Right lobe of liver (tissue), 4 donors: ENCODE measurements around the gene TGDS.

Experiments used
- CTCF ChIP-seq, 4 donors: fragments of 200-600 bp in 3 of 4; fragments of 450-650 bp in 1 of 4; IDR thresholded peaks; one replicate each; pipeline versions ENCODE4 v1.5.1 to v1.8.0; 2016 to 2022; ENCODE audit warnings: antibody characterized with exemption in 4 of 4, mild to moderate bottlenecking in 2 of 4
- POLR2A ChIP-seq: fragments of 450-650 bp; IDR thresholded peaks from one replicate; pipeline ENCODE4 v1.6.1; 2017; ENCODE audit warnings: antibody characterized with exemption, mild to moderate bottlenecking
- donor health status: DM: no; HTN: no; CAD: no.
- donor health status: DM: no; HTN: no; CAD: no.
- donor health status: DM: no; HTN: yes; CAD: no.

DNA sequence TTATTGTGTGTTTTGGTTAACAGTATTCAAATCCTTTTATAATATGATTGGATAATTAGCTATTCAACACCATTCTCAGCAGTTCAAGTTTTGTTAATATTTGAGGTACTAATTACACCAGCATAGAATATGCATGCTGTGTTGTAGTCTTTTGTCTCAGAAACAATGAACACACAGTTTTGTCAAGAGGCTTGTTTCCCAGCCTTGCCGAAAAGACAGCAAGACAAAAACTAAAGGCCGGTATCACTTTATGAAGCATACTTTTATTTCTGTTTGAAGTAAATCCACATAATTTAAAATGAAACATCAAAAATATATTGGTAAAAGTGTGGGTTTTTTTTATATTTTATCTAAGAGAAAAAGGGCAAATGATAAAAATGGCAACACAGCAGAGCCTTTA lies 13.2 kb upstream of the TGDS start:
- TF ChIP-seq CTCF (IDR thresholded peaks at IDR 0.05), result no peak
- no peak for TF ChIP-seq POLR2A
